Measurements from ENCODE around the gene ASGR2. TPM values are rescaled to one million over a fixed set of nuclear protein-coding genes. Genes with fewer than 3 reads are reported as not detected.

The ASGR2 gene
- total RNA-seq, 1 experiment from 2014 or later = 0.13 TPM

GRCh38 chr17:7063518-7064094, 51.0 kb downstream of the ASGR2 start:
- ATAC-seq (no peak), DNase-seq (ENCODE audit: low spot score) (no peak)
- TF ChIP-seq IRF2 (CRISPR knock-in tag; IDR thresholded peaks at IDR 0.05; ENCODE audit: borderline replicate concordance, low read depth) (no peak), E2F1 (CRISPR knock-in tag; IDR thresholded peaks at IDR 0.05) (no peak), ZNF396 (CRISPR knock-in tag; IDR thresholded peaks at IDR 0.05; ENCODE audit: borderline replicate concordance) (no peak), PRRX2 (CRISPR knock-in tag; IDR thresholded peaks at IDR 0.05) (no peak), NR2C2 (CRISPR knock-in tag; IDR thresholded peaks at IDR 0.05) (no peak), EMX1 (CRISPR knock-in tag; IDR thresholded peaks at IDR 0.05) (no peak), JAZF1 (CRISPR knock-in tag; IDR thresholded peaks at IDR 0.05) (no peak), SMAD4 (CRISPR knock-in tag; IDR thresholded peaks at IDR 0.05) (no peak), ZNF532 (CRISPR knock-in tag; IDR thresholded peaks at IDR 0.05; ENCODE audit: borderline replicate concordance) (no peak), RORB (CRISPR knock-in tag; IDR thresholded peaks at IDR 0.05) (no peak), GRHL2 (CRISPR knock-in tag; IDR thresholded peaks at IDR 0.05; ENCODE audit: insufficient replicate concordance, severe bottlenecking) (no peak), FOXP4 (CRISPR knock-in tag; IDR thresholded peaks at IDR 0.05) (no peak), PREB (CRISPR knock-in tag; IDR thresholded peaks at IDR 0.05; ENCODE audit: borderline replicate concordance) (no peak), CREM (CRISPR knock-in tag; IDR thresholded peaks at IDR 0.05) (no peak), STAT6 (CRISPR knock-in tag; conservative IDR thresholded peaks at IDR 0.05; ENCODE audit: low read depth) (no peak)
- ChIA-PET POLR2A (no interaction called here), CTCF (interaction anchor here (0.7 to 1.4 kb wide), 4 partner anchors 11 to 73 kb away, joined by 3 to 4 read pairs (median 3); no protein-coding TSS in a partner anchor)
- peaks cover 14% of the 10 kb centered on the region for H3K36me3 Mint-ChIP-seq
- H3K27me3 Mint-ChIP-seq (ENCODE audit: low read depth) = peaks cover 39% of the 10 kb centered on the region
- H3K27ac Mint-ChIP-seq = no peak overlapping the region
- peaks cover 26% of the 10 kb centered on the region for H3K9me3 Mint-ChIP-seq
- no peak overlapping the region for H3K4me3 Mint-ChIP-seq
- H3K4me1 Mint-ChIP-seq = no peaks in the 10 kb centered on the region; the same call in 1 of the 2 replicates

Measured in WTC11 (cell line).